HFFc6 (cell line): Measurements from ENCODE around the gene TSPAN9. TPM values are rescaled to one million over a fixed set of nuclear protein-coding genes. Genes with fewer than 3 reads are reported as not detected.
A peak's percentile ranks its signal among the peaks of the same experiment; 100 is the strongest.

ENCODE experiments used
- DNase-seq: peaks from one replicate; pipeline ENCODE4 v3.0.0-alpha.2; 2018
- H3K27ac Mint-ChIP-seq: 2 replicates; pipeline ENCODE4 v1.8.0; 2020; ENCODE audit warnings: mild to moderate bottlenecking, mixed read lengths
- H3K27me3 Mint-ChIP-seq: 2 replicates; pipeline ENCODE4 v1.8.0; 2021; ENCODE audit warnings: mild to moderate bottlenecking, moderate library complexity, mixed read lengths; ENCODE audit not compliant: insufficient read depth
- H3K36me3 Mint-ChIP-seq: 2 replicates; pipeline ENCODE4 v1.8.0; 2021; ENCODE audit warnings: low read depth, mixed read lengths
- H3K4me1 Mint-ChIP-seq: 2 replicates; pipeline ENCODE4 v1.8.0; 2020; ENCODE audit warnings: low read depth, mixed read lengths
- H3K4me3 Mint-ChIP-seq: 2 replicates; pipeline ENCODE4 v1.8.0; 2020; ENCODE audit warnings: mild to moderate bottlenecking, moderate library complexity, mixed read lengths
- H3K9me3 Mint-ChIP-seq: 2 replicates; pipeline ENCODE4 v1.8.0; 2020; ENCODE audit warnings: mild to moderate bottlenecking, mixed read lengths
- CTCF ChIP-seq: fragments of 200-600 bp; sonication (generic); IDR thresholded peaks from 2 replicates; pipeline ENCODE4 v1.5.0; 2021; ENCODE audit warnings: antibody characterized with exemption, mild to moderate bottlenecking
- total RNA-seq, 6 experiments: library from RNA; stranded (reverse); fragmentation: NEBNext Ultra II Directional; extraction: Animal tissue kit (Norgen Biotek cat#: 25700); gene quantifications; 2 replicates in 1 of 6; 3 replicates in 5 of 6; pipeline ENCODE4 v1.2.3, GENCODE V29; 2021

TSPAN9 gene
- total RNA-seq, 6 experiments from 2014 or later = 18.1 to 35.8 (median 22.7) TPM

DNA sequence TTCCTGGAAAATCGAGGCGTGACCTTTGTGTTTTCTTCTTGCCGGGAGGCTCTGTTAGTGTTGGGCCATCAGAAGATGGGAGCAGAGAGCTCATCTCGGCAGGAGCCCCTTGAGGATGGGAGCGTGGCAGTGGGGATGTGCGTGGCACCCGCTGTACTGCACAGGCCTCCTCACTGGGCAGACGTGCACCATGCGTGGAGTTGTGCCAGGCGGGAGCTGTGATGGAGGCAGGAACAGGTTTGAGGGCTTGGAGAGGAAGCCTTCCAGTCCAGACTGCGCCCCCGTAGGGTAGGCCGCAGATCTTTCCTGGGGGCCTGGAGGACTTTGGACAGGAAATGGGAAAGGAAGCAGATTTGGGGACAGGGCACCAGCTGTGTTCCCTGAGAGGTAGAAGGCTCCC is 197.5 kb downstream of the TSPAN9 start:
- no peak for DNase-seq
- Mint-ChIP-seq H3K4me1 (peaks cover 46% of the 10 kb centered on the region), H3K9me3 (no peaks in the 10 kb centered on the region), H3K27ac (peak overlapping the region; percentile 16; the same call in 1 of the 2 replicates), H3K27me3 (peaks cover 18% of the 10 kb centered on the region), H3K4me3 (no peak overlapping the region), H3K36me3 (no peaks in the 10 kb centered on the region)
- TF ChIP-seq CTCF = no peak

DNA sequence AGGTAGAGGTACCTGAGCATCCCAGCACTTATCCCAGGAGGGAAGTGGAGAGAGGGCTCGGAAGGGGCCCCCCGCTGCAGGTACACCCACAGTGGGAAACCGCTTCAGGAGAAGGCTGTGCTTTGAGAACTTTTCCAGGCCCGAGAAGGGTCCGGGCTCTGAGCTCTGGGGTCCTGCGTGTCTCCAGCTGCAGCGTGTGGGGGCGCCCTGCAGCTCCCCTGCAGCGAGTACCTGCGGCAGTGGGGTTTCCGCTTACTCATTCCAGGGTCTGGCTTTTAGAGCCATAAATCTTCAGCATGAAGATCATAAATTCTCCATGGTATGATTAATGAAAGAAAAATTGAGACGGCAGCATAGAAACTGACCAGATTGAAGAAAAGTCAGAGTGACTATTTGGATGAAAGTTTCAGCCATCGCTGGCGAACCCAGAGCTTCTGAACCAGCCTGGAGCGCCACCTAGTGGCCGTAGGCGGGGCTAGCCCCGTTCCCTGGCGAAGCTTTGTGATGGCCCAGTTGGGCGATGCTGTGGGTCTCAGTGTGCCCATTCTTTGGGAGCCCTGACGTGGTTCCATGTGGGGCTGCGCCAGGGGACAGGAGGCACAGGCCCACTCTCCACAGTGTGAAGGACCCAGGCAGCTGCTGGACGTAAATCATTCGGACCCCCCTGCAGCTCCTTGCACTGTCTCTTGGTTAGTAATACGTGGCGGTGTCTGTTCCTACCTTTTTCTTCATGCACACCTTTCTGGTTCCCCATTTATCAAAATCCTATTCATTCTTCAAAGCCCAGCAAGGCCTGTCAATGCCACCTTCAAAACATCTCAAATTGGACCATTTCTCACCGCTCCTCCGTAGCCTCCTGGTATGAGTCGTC is 198.2 kb downstream of the TSPAN9 start:
- H3K27me3 Mint-ChIP-seq = peaks cover 18% of the 10 kb centered on the region
- H3K9me3 Mint-ChIP-seq = no peaks in the 10 kb centered on the region
- peak; percentile 72 for DNase-seq
- H3K4me1 Mint-ChIP-seq = peaks cover 46% of the 10 kb centered on the region
- peak; percentile 99 for TF ChIP-seq CTCF
- H3K27ac Mint-ChIP-seq = no peak overlapping the region
- no peaks in the 10 kb centered on the region for H3K36me3 Mint-ChIP-seq
- no peak overlapping the region for H3K4me3 Mint-ChIP-seq

GRCh38 chr12:3276226-3276625 is 199.0 kb downstream of the TSPAN9 start:
- Mint-ChIP-seq H3K4me3 (no peak overlapping the region), H3K9me3 (no peaks in the 10 kb centered on the region), H3K27ac (no peak overlapping the region), H3K27me3 (peaks cover 15% of the 10 kb centered on the region), H3K4me1 (peaks cover 46% of the 10 kb centered on the region), H3K36me3 (no peaks in the 10 kb centered on the region)
- TF ChIP-seq CTCF = no peak
- no peak for DNase-seq

DNA sequence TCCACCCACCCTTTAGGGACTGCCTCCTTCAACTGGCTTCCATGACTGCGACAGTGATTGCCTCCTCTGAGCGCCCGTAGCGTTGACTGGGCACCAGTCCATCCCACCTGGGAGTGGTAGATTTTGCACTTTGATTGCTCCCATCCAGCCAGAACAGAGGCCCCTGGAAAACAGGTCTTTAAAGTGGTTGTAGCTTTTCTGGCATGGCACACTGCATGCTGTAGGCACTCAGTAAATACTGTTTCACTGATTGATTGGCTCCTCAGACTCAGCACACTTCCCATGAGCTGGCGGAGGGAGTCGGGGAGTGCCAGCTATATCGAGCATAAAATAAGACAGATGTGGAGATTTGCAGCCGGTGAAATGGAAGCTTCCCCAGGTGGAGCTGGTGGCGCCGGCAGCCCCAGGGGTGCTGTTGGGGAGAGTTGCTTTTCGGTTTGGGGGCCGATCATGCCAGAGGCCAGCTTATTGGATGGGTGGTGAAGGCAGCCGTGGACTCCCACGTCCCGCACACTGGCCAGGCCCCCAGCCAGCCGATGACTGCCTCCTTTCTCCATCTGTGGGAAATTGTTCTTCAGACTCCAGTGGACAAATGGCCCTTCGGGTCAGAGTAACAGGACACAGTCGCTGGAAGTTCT is 200.2 kb downstream of the TSPAN9 start:
- Mint-ChIP-seq H3K4me1 (peaks cover 45% of the 10 kb centered on the region), H3K36me3 (no peaks in the 10 kb centered on the region), H3K27ac (no peak overlapping the region), H3K27me3 (peaks cover 7% of the 10 kb centered on the region), H3K4me3 (no peak overlapping the region), H3K9me3 (no peaks in the 10 kb centered on the region)
- no peak for DNase-seq
- no peak for TF ChIP-seq CTCF

- Mint-ChIP-seq H3K27me3 (peaks cover 6% of the 10 kb centered on the region; the same call in 1 of the 2 replicates), H3K27ac (no peak overlapping the region), H3K9me3 (no peaks in the 10 kb centered on the region), H3K36me3 (no peaks in the 10 kb centered on the region), H3K4me3 (no peak overlapping the region), H3K4me1 (peaks cover 31% of the 10 kb centered on the region)
- TF ChIP-seq CTCF = no peak
- no peak for DNase-seq
These were observed 201.7 kb downstream of the TSPAN9 start for GRCh38 chr12:3278681-3279414.
